Tibial artery (tissue), 4 donors: ENCODE data around the gene LRRC40.

Experiments used
- DNase-seq, 2 donors: peaks; one replicate each; pipeline ENCODE4 v3.0.0-alpha.2; 2019
- H3K27ac ChIP-seq, 2 donors: fragments of 200-600 bp; sonication (generic) in 1 of 2; 1 replicate in 1 of 2; 2 replicates in 1 of 2; pipeline ENCODE4 v1.5.1; 2018 to 2019; ENCODE audit warnings: mild to moderate bottlenecking in 1 of 2
- H3K27me3 ChIP-seq, 2 donors: fragments of 200-600 bp; sonication (generic) in 1 of 2; one replicate each; pipeline versions ENCODE4 v1.5.1 to v1.6.0; 2016 to 2019
- H3K36me3 ChIP-seq, 3 donors: fragments of 200-600 bp; sonication (generic) in 2 of 3; one replicate each; pipeline ENCODE4 v1.5.1; 2016 to 2019; ENCODE audit warnings: mild to moderate bottlenecking in 2 of 3
- H3K4me1 ChIP-seq, 4 donors: fragments of 200-600 bp; sonication (generic) in 2 of 4; 1 replicate in 3 of 4; 2 replicates in 1 of 4; pipeline ENCODE4 v1.5.1; 2016 to 2019
- H3K4me3 ChIP-seq, 2 donors: fragments of 200-600 bp; sonication (generic) in 1 of 2; 1 replicate in 1 of 2; 2 replicates in 1 of 2; pipeline ENCODE4 v1.5.1; 2018 to 2019; ENCODE audit warnings: mild to moderate bottlenecking in 2 of 2
- H3K9me3 ChIP-seq, 3 donors: fragments of 200-600 bp; sonication (generic) in 1 of 3; one replicate each; pipeline ENCODE4 v1.5.1; 2016 to 2019
- intact Hi-C: fragments of 100-400 bp; cut with DNase I; formaldehyde crosslinking; loops from one replicate; pipeline ENCODE4 v1.15.0; 2023; ENCODE audit warnings: low total_unique reads
- TF ChIP-seq, protein P1 (sequence below), 2 experiments: fragments of 200-600 bp in 1 of 2; fragments of 450-650 bp in 1 of 2; IDR thresholded peaks; one replicate each; pipeline ENCODE4 v1.5.1; 2017 to 2019; ENCODE audit warnings: antibody characterized with exemption in 2 of 2, mild to moderate bottlenecking in 1 of 2, moderate library complexity in 1 of 2

The LRRC40 gene

GRCh38 chr1:70205434-70206118 is at the start of gene LRRC40:
LRRC40 (minus strand) TSS chr1:70205579; CDS start chr1:70205540, 39 bp downstream.
- Histone ChIP-seq H3K4me1 (peaks cover 0 to 62% (median 29%) of the 10 kb centered on the region in 4 donors), H3K27ac (peak within 1 kb of the TSS; percentile 85 to 92), H3K9me3 (no peaks in the 10 kb centered on the region), H3K36me3 (peaks cover 0 to 8% (median 0%) of the 10 kb centered on the region in 3 donors), H3K27me3 (no peaks in the 10 kb centered on the region), H3K4me3 (peak within 1 kb of the TSS; percentile 77 to 80)
- intact Hi-C loops, result loop anchor here (10.0 kb wide), 1 partner anchor 149 kb away; the partner anchor contains the start of gene ANKRD13C
- DNase-seq, result peak; percentile 94 to 96
- TF ChIP-seq, protein P1, sequence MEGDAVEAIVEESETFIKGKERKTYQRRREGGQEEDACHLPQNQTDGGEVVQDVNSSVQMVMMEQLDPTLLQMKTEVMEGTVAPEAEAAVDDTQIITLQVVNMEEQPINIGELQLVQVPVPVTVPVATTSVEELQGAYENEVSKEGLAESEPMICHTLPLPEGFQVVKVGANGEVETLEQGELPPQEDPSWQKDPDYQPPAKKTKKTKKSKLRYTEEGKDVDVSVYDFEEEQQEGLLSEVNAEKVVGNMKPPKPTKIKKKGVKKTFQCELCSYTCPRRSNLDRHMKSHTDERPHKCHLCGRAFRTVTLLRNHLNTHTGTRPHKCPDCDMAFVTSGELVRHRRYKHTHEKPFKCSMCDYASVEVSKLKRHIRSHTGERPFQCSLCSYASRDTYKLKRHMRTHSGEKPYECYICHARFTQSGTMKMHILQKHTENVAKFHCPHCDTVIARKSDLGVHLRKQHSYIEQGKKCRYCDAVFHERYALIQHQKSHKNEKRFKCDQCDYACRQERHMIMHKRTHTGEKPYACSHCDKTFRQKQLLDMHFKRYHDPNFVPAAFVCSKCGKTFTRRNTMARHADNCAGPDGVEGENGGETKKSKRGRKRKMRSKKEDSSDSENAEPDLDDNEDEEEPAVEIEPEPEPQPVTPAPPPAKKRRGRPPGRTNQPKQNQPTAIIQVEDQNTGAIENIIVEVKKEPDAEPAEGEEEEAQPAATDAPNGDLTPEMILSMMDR (IDR thresholded peaks at IDR 0.05), result no peak

- no peak overlapping the region for H3K27ac ChIP-seq
- DNase-seq, result no peak
- H3K4me3 ChIP-seq, result no peak overlapping the region
- H3K9me3 ChIP-seq, result no peaks in the 10 kb centered on the region
- peaks cover 74 to 94% (median 78%) of the 10 kb centered on the region in 3 donors for H3K36me3 ChIP-seq
- no peaks in the 10 kb centered on the region for H3K4me1 ChIP-seq
- intact Hi-C loops, result no loop called here
- TF ChIP-seq, protein P1 (IDR thresholded peaks at IDR 0.05), result no peak
- H3K27me3 ChIP-seq, result no peaks in the 10 kb centered on the region
These were observed 43.4 kb upstream of the LRRC40 start for GRCh38 chr1:70248729-70249128.

DNA sequence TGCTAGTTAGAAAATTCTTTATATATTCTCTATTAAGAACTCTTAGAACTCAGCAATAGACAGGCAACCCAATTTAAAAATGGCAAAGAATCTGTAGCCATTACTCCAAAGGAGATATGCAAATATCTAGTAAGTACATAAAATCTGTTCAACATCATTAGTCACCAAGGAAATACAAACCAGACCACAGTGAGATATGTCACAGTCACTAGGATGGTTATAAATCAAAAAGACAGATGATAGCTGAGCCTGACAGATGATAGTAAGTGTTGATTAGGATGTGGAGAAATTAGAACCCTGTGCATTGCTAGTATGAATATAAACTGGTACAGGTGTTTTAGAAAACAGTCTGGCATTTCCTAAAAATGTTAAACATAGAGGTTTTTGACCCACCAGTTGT is 42.4 kb upstream of the LRRC40 start:
- DNase-seq, result no peak
- no peak overlapping the region for H3K27ac ChIP-seq
- H3K9me3 ChIP-seq, result no peaks in the 10 kb centered on the region
- H3K36me3 ChIP-seq, result peaks cover 83 to 96% (median 85%) of the 10 kb centered on the region in 3 donors
- intact Hi-C loops, result no loop called here
- no peaks in the 10 kb centered on the region for H3K27me3 ChIP-seq
- TF ChIP-seq, protein P1 (IDR thresholded peaks at IDR 0.05), result no peak
- H3K4me3 ChIP-seq, result no peak overlapping the region
- H3K4me1 ChIP-seq, result no peaks in the 10 kb centered on the region

DNA sequence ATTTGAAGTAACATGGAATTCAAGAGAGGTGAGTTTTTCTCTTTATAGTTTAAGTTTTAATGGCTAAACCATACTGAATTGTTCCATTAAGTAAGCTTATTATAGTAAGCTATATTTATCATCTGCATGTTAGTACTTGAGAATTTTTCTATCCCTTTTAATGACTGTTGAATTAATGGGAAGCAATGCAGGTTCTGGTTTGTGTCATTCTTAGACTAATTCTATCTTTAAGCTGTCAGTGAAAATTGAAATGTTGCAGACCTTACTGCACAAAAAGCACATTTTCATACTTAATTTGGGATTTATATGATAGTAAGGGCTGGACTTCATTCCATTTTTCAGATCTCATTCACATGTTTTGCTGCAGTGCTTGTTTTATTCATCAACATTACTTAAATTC is 41.7 kb upstream of the LRRC40 start:
- no peaks in the 10 kb centered on the region for H3K27me3 ChIP-seq
- no peak overlapping the region for H3K4me3 ChIP-seq
- no peak for DNase-seq
- TF ChIP-seq, protein P1 (IDR thresholded peaks at IDR 0.05), result no peak
- H3K27ac ChIP-seq, result no peak overlapping the region
- no peaks in the 10 kb centered on the region for H3K9me3 ChIP-seq
- H3K4me1 ChIP-seq, result no peaks in the 10 kb centered on the region
- H3K36me3 ChIP-seq, result peaks cover 89 to 98% (median 92%) of the 10 kb centered on the region in 3 donors
- intact Hi-C loops, result no loop called here

GRCh38 chr1:70239940-70240339 is 34.6 kb upstream of the LRRC40 start:
- Histone ChIP-seq H3K4me3 (no peak overlapping the region), H3K4me1 (no peaks in the 10 kb centered on the region), H3K27me3 (no peaks in the 10 kb centered on the region), H3K36me3 (peaks cover 94 to 98% (median 95%) of the 10 kb centered on the region in 3 donors), H3K9me3 (no peaks in the 10 kb centered on the region), H3K27ac (no peak overlapping the region)
- TF ChIP-seq, protein P1 (IDR thresholded peaks at IDR 0.05), result no peak
- intact Hi-C loops, result loop anchor here (10.0 kb wide), 1 partner anchor 825 kb away; no protein-coding TSS in a partner anchor
- DNase-seq, result no peak
